ENCODE results near the gene ZNF836. TPM values are rescaled to one million over a fixed set of nuclear protein-coding genes. Genes with fewer than 3 reads are reported as not detected.

ZNF836 gene
- total RNA-seq = 2.8 TPM

- intact Hi-C loops (cut with DNase I) = loop anchor here (1.0 kb wide), 2 partner anchors 18 to 31 kb away; no protein-coding TSS in a partner anchor
- H3K27ac ChIP-seq = peak within 1 kb of the TSS; percentile 84 to 91
Measured at GRCh38 chr19:52171321-52172169, at the start of gene ZNF836. Gene ZNF836 (minus strand): TSS chr19:52171621. CDS start chr19:52168072, 3,549 bp downstream.

GRCh38 chr19:52221031-52221430 lies 49.6 kb upstream of the ZNF836 start:
- H3K4me1 ChIP-seq = no peaks in the 10 kb centered on the region
- DNase-seq (ENCODE audit: low spot score in 2 of 2) = peak in 1 of 2 donors; percentile 19
- H3K4me3 ChIP-seq = no peak overlapping the region
- H3K27me3 ChIP-seq = no peaks in the 10 kb centered on the region
- H3K36me3 ChIP-seq = peaks cover 96 to 100% of the 10 kb centered on the region in 2 donors
- H3K27ac ChIP-seq = no peak overlapping the region
- TF ChIP-seq CTCF (IDR thresholded peaks at IDR 0.05) = no peak
- H3K9me3 ChIP-seq = no peaks in the 10 kb centered on the region
- intact Hi-C loops (cut with DNase I) = no loop called here

More at GRCh38 chr19:52171321-52172169, at the start of gene ZNF836:
- peak; percentile 53 to 93 for DNase-seq (ENCODE audit: low spot score in 2 of 2)
- Histone ChIP-seq H3K9me3 (no peaks in the 10 kb centered on the region), H3K4me3 (peak within 1 kb of the TSS; percentile 70 to 76), H3K4me1 (peaks cover 0 to 6% of the 10 kb centered on the region in 2 donors), H3K36me3 (peaks cover 17 to 21% of the 10 kb centered on the region in 2 donors), H3K27me3 (no peaks in the 10 kb centered on the region)
- TF ChIP-seq CTCF (IDR thresholded peaks at IDR 0.05) = no peak

- Histone ChIP-seq H3K27me3 (no peaks in the 10 kb centered on the region), H3K9me3 (no peaks in the 10 kb centered on the region), H3K36me3 (peaks cover 99 to 100% of the 10 kb centered on the region in 2 donors), H3K27ac (no peak overlapping the region), H3K4me3 (no peak overlapping the region), H3K4me1 (no peaks in the 10 kb centered on the region)
- intact Hi-C loops (cut with DNase I) = no loop called here
- DNase-seq (ENCODE audit: low spot score in 2 of 2) = peak in 1 of 2 donors; percentile 53
- no peak for TF ChIP-seq CTCF (IDR thresholded peaks at IDR 0.05)
Measured at GRCh38 chr19:52219611-52220010, 48.2 kb upstream of the ZNF836 start.

- peaks cover 99 to 100% of the 10 kb centered on the region in 2 donors for H3K36me3 ChIP-seq
- no peaks in the 10 kb centered on the region for H3K4me1 ChIP-seq
- peak in 1 of 2 donors; percentile 21 for DNase-seq (ENCODE audit: low spot score in 2 of 2)
- H3K27me3 ChIP-seq = no peaks in the 10 kb centered on the region
- no peak overlapping the region for H3K4me3 ChIP-seq
- TF ChIP-seq CTCF (IDR thresholded peaks at IDR 0.05) = no peak
- intact Hi-C loops (cut with DNase I) = no loop called here
- H3K9me3 ChIP-seq = no peaks in the 10 kb centered on the region
- no peak overlapping the region for H3K27ac ChIP-seq
Measured at GRCh38 chr19:52217576-52217975, 46.2 kb upstream of the ZNF836 start.

- Histone ChIP-seq H3K9me3 (no peaks in the 10 kb centered on the region), H3K27ac (no peak overlapping the region), H3K4me1 (no peaks in the 10 kb centered on the region), H3K27me3 (no peaks in the 10 kb centered on the region), H3K36me3 (peaks cover 99 to 100% of the 10 kb centered on the region in 2 donors), H3K4me3 (no peak overlapping the region)
- intact Hi-C loops (cut with DNase I) = no loop called here
- TF ChIP-seq CTCF (IDR thresholded peaks at IDR 0.05) = no peak
- DNase-seq (ENCODE audit: low spot score in 2 of 2) = peak in 1 of 2 donors; percentile 16
Measured at GRCh38 chr19:52216401-52216800, 45.0 kb upstream of the ZNF836 start.
